ENCODE measurements around the gene CTNNB1.

The CTNNB1 gene

GRCh38 chr3:41196499-41197410 is 2.5 kb upstream of the CTNNB1 start:
- Mint-ChIP-seq H3K9me3 (no peaks in the 10 kb centered on the region), H3K4me1 (peaks cover 19% of the 10 kb centered on the region), H3K27ac (ENCODE audit: low read depth) (no peak overlapping the region), H3K27me3 (no peaks in the 10 kb centered on the region), H3K36me3 (ENCODE audit: insufficient read depth) (peaks cover 19% of the 10 kb centered on the region), H3K4me3 (no peak overlapping the region)
- ATAC-seq (replicated peaks; ENCODE audit: extremely low read depth, poor library complexity, severe bottlenecking) (no peak), DNase-seq (ENCODE audit: low spot score in 2 of 2) (no peak)

- ATAC-seq (replicated peaks; ENCODE audit: extremely low read depth, poor library complexity, severe bottlenecking) (no peak), DNase-seq (ENCODE audit: low spot score in 2 of 2) (no peak)
- Mint-ChIP-seq H3K4me1 (peaks cover 32% of the 10 kb centered on the region), H3K4me3 (peak overlapping the region; percentile 88), H3K27me3 (no peaks in the 10 kb centered on the region), H3K36me3 (ENCODE audit: insufficient read depth) (peaks cover 22% of the 10 kb centered on the region), H3K27ac (ENCODE audit: low read depth) (peak overlapping the region; percentile 90), H3K9me3 (no peaks in the 10 kb centered on the region)
These were observed 1.3 kb upstream of the CTNNB1 start for GRCh38 chr3:41198046-41198445.

GRCh38 chr3:41198526-41198925 is 779 bp upstream of the CTNNB1 start:
- DNase-seq (ENCODE audit: low spot score in 2 of 2) (peak in 1 of 2 donors; percentile 18), ATAC-seq (replicated peaks; ENCODE audit: extremely low read depth, poor library complexity, severe bottlenecking) (no peak)
- Mint-ChIP-seq H3K9me3 (no peaks in the 10 kb centered on the region), H3K4me1 (peaks cover 36% of the 10 kb centered on the region), H3K27ac (ENCODE audit: low read depth) (peak overlapping the region; percentile 90), H3K36me3 (ENCODE audit: insufficient read depth) (peaks cover 22% of the 10 kb centered on the region), H3K4me3 (peak overlapping the region; percentile 88), H3K27me3 (no peaks in the 10 kb centered on the region)

GRCh38 chr3:41199866-41200668 is 762 bp downstream of the CTNNB1 start:
- no peaks in the 10 kb centered on the region for H3K27me3 Mint-ChIP-seq
- H3K4me3 Mint-ChIP-seq: peak overlapping the region; percentile 88

GRCh38 chr3:41200669-41201021 is 1.3 kb downstream of the CTNNB1 start:
- Mint-ChIP-seq H3K9me3 (no peaks in the 10 kb centered on the region), H3K4me1 (peaks cover 44% of the 10 kb centered on the region), H3K27ac (ENCODE audit: low read depth) (peak overlapping the region; percentile 90), H3K36me3 (ENCODE audit: insufficient read depth) (peaks cover 22% of the 10 kb centered on the region), H3K4me3 (peak overlapping the region; percentile 88), H3K27me3 (no peaks in the 10 kb centered on the region)
- DNase-seq (ENCODE audit: low spot score in 2 of 2): peak in 1 of 2 donors; percentile 13
- ATAC-seq (replicated peaks; ENCODE audit: extremely low read depth, poor library complexity, severe bottlenecking): peak; percentile 4

More at GRCh38 chr3:41199866-41200668, 762 bp downstream of the CTNNB1 start:
- peak; percentile 20 for ATAC-seq (replicated peaks; ENCODE audit: extremely low read depth, poor library complexity, severe bottlenecking)
- Mint-ChIP-seq H3K4me1 (peaks cover 43% of the 10 kb centered on the region), H3K36me3 (ENCODE audit: insufficient read depth) (peaks cover 22% of the 10 kb centered on the region), H3K9me3 (no peaks in the 10 kb centered on the region), H3K27ac (ENCODE audit: low read depth) (peak overlapping the region; percentile 90)
- DNase-seq (ENCODE audit: low spot score in 2 of 2): peak in 1 of 2 donors; percentile 10

- H3K27me3 Mint-ChIP-seq: no peaks in the 10 kb centered on the region
- peak overlapping the region; percentile 44 for H3K27ac Mint-ChIP-seq (ENCODE audit: low read depth)
- H3K9me3 Mint-ChIP-seq: no peaks in the 10 kb centered on the region
- peaks cover 22% of the 10 kb centered on the region for H3K36me3 Mint-ChIP-seq (ENCODE audit: insufficient read depth)
- peak overlapping the region; percentile 88 for H3K4me3 Mint-ChIP-seq
- ATAC-seq (replicated peaks; ENCODE audit: extremely low read depth, poor library complexity, severe bottlenecking) (no peak), DNase-seq (ENCODE audit: low spot score in 2 of 2) (no peak)
- peaks cover 60% of the 10 kb centered on the region for H3K4me1 Mint-ChIP-seq
These were observed 2.9 kb downstream of the CTNNB1 start for GRCh38 chr3:41202075-41202833.

GRCh38 chr3:41202834-41203345 is 3.6 kb downstream of the CTNNB1 start:
- ATAC-seq (replicated peaks; ENCODE audit: extremely low read depth, poor library complexity, severe bottlenecking): no peak
- H3K27ac Mint-ChIP-seq (ENCODE audit: low read depth): no peak overlapping the region
- peak overlapping the region; percentile 88 for H3K4me3 Mint-ChIP-seq
- no peak for DNase-seq (ENCODE audit: low spot score in 2 of 2)
- no peaks in the 10 kb centered on the region for H3K9me3 Mint-ChIP-seq
- H3K27me3 Mint-ChIP-seq: no peaks in the 10 kb centered on the region
- peaks cover 67% of the 10 kb centered on the region for H3K4me1 Mint-ChIP-seq
- H3K36me3 Mint-ChIP-seq (ENCODE audit: insufficient read depth): peaks cover 22% of the 10 kb centered on the region

- Mint-ChIP-seq H3K36me3 (ENCODE audit: insufficient read depth) (peaks cover 14% of the 10 kb centered on the region), H3K9me3 (no peaks in the 10 kb centered on the region), H3K4me3 (peak overlapping the region; percentile 40), H3K27ac (ENCODE audit: low read depth) (peak overlapping the region; percentile 63), H3K4me1 (peaks cover 81% of the 10 kb centered on the region), H3K27me3 (no peaks in the 10 kb centered on the region)
- DNase-seq (ENCODE audit: low spot score in 2 of 2) (no peak), ATAC-seq (replicated peaks; ENCODE audit: extremely low read depth, poor library complexity, severe bottlenecking) (no peak)
These were observed 5.1 kb downstream of the CTNNB1 start for GRCh38 chr3:41204369-41204768.

GRCh38 chr3:41205591-41205990 is 6.3 kb downstream of the CTNNB1 start:
- H3K27me3 Mint-ChIP-seq: no peaks in the 10 kb centered on the region
- no peak overlapping the region for H3K27ac Mint-ChIP-seq (ENCODE audit: low read depth)
- DNase-seq (ENCODE audit: low spot score in 2 of 2) (no peak), ATAC-seq (replicated peaks; ENCODE audit: extremely low read depth, poor library complexity, severe bottlenecking) (no peak)
- peak overlapping the region; percentile 14 for H3K4me3 Mint-ChIP-seq
- peaks cover 8% of the 10 kb centered on the region for H3K36me3 Mint-ChIP-seq (ENCODE audit: insufficient read depth)
- H3K4me1 Mint-ChIP-seq: peaks cover 78% of the 10 kb centered on the region
- no peaks in the 10 kb centered on the region for H3K9me3 Mint-ChIP-seq

- Mint-ChIP-seq H3K27ac (ENCODE audit: low read depth) (no peak overlapping the region), H3K27me3 (no peaks in the 10 kb centered on the region), H3K4me1 (peaks cover 73% of the 10 kb centered on the region), H3K9me3 (no peaks in the 10 kb centered on the region), H3K4me3 (peak overlapping the region; percentile 14), H3K36me3 (ENCODE audit: insufficient read depth) (peaks cover 2% of the 10 kb centered on the region)
- ATAC-seq (replicated peaks; ENCODE audit: extremely low read depth, poor library complexity, severe bottlenecking) (no peak), DNase-seq (ENCODE audit: low spot score in 2 of 2) (no peak)
These were observed 8.1 kb downstream of the CTNNB1 start for GRCh38 chr3:41207355-41207754.

- Mint-ChIP-seq H3K27me3 (no peaks in the 10 kb centered on the region), H3K4me1 (peaks cover 75% of the 10 kb centered on the region), H3K9me3 (no peaks in the 10 kb centered on the region), H3K4me3 (peak overlapping the region; percentile 14), H3K27ac (ENCODE audit: low read depth) (peak overlapping the region; percentile 42), H3K36me3 (ENCODE audit: insufficient read depth) (peaks cover 2% of the 10 kb centered on the region)
- DNase-seq (ENCODE audit: low spot score in 2 of 2) (no peak), ATAC-seq (replicated peaks; ENCODE audit: extremely low read depth, poor library complexity, severe bottlenecking) (no peak)
These were observed 9.4 kb downstream of the CTNNB1 start for GRCh38 chr3:41208507-41209220.
